Gastroesophageal sphincter (tissue), 3 donors: ENCODE measurements around the gene FRAT1.

Source experiments
- POLR2A ChIP-seq, 2 donors: fragments of 450-650 bp; IDR thresholded peaks; one replicate each; pipeline ENCODE4 v1.6.1; 2017; ENCODE audit warnings: antibody characterized with exemption in 2 of 2, mild to moderate bottlenecking in 2 of 2, moderate library complexity in 1 of 2
- POLR2AphosphoS5 ChIP-seq: sonication (generic); formaldehyde crosslinking; IDR thresholded peaks from one replicate; pipeline ENCODE4 v1.6.1; 2017; ENCODE audit warnings: antibody characterized with exemption
- TF ChIP-seq, protein P1 (sequence below), 4 experiments: fragments of 200-600 bp in 2 of 4; fragments of 450-650 bp in 2 of 4; sonication (generic) in 1 of 4; IDR thresholded peaks; one replicate each; pipeline ENCODE4 v1.5.1; 2017 to 2019; ENCODE audit warnings: antibody characterized with exemption in 4 of 4, mild to moderate bottlenecking in 2 of 4, moderate library complexity in 2 of 4

DNA sequence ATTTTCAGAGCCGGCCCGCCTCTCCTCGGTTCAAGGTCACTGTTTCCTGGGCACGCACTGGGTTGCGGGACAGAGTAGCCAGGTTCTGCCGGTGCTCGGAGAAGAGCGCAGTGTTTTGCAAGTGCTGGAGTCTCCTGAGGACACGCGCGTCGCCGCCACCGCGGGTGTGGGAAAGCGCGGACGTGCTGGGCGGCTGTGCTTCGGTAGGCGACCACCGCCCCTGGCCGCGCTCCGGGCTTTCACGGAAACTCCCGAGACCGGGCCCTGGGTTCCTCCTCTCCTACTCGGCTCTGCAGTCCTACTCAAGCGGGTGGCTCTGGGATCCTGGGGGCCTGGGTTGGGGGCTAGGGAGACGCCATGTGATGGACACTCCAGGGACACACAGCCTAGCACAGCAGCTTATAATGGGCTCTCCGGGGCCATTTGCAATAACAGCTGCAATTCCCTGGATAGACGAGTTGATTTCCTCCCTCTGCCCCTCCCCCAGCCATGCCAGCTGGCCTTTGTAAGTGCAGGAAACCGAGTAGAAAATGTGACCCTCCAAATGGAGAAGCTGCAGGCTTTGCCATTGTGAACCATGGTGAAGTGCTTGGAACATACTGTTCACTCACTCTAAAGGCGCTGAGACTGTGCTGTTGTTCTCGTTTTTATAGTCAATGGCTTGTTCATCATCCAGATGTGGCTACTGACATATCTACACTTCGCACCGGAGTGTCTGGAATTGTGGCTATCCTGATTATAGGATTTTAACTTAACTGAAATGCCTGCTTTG is 2.1 kb downstream of the FRAT1 start:
- TF ChIP-seq, protein P1, sequence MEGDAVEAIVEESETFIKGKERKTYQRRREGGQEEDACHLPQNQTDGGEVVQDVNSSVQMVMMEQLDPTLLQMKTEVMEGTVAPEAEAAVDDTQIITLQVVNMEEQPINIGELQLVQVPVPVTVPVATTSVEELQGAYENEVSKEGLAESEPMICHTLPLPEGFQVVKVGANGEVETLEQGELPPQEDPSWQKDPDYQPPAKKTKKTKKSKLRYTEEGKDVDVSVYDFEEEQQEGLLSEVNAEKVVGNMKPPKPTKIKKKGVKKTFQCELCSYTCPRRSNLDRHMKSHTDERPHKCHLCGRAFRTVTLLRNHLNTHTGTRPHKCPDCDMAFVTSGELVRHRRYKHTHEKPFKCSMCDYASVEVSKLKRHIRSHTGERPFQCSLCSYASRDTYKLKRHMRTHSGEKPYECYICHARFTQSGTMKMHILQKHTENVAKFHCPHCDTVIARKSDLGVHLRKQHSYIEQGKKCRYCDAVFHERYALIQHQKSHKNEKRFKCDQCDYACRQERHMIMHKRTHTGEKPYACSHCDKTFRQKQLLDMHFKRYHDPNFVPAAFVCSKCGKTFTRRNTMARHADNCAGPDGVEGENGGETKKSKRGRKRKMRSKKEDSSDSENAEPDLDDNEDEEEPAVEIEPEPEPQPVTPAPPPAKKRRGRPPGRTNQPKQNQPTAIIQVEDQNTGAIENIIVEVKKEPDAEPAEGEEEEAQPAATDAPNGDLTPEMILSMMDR (IDR thresholded peaks at IDR 0.05) = no peak
- TF ChIP-seq POLR2A (IDR thresholded peaks at IDR 0.05) (peak; percentile 17 to 37), POLR2AphosphoS5 (no peak)
